ENCODE data around the gene ATF7IP. TPM values are rescaled to one million over a fixed set of nuclear protein-coding genes. Genes with fewer than 3 reads are reported as not detected.
A peak's percentile ranks its signal among the peaks of the same experiment; 100 is the strongest.

ATF7IP gene
- total and polyA plus RNA-seq, 9 donors: 19.9 to 38.1 (median 29.5) TPM

GRCh38 chr12:14369311-14369710, 3.8 kb downstream of the ATF7IP start:
- Histone ChIP-seq H3K27ac (ENCODE audit: low read length) (no peak overlapping the region), H3K4me1 (ENCODE audit: control insufficient read depth, insufficient read depth, low read length) (peaks cover 2% of the 10 kb centered on the region), H3K36me3 (ENCODE audit: control insufficient read depth, insufficient read depth, low read length) (peaks cover 5% of the 10 kb centered on the region), H3K4me3 (ENCODE audit: low read length) (no peak overlapping the region), H3K27me3 (ENCODE audit: control insufficient read depth, insufficient read depth, low read length) (no peaks in the 10 kb centered on the region), H3K9me3 (replicated peaks; ENCODE audit: control insufficient read depth, low read depth, low read length) (peaks cover 4% of the 10 kb centered on the region)
- 87% methylated on average over 6 of the region's 7 CpGs for WGBS (ENCODE audit: insufficient coverage)
- no peak for DNase-seq

- DNase-seq: no peak
- Histone ChIP-seq H3K27me3 (ENCODE audit: control insufficient read depth, insufficient read depth, low read length) (no peaks in the 10 kb centered on the region), H3K27ac (ENCODE audit: low read length) (no peak overlapping the region), H3K9me3 (replicated peaks; ENCODE audit: control insufficient read depth, low read depth, low read length) (peaks cover 10% of the 10 kb centered on the region), H3K36me3 (ENCODE audit: control insufficient read depth, insufficient read depth, low read length) (peaks cover 5% of the 10 kb centered on the region), H3K4me3 (ENCODE audit: low read length) (no peak overlapping the region), H3K4me1 (ENCODE audit: control insufficient read depth, insufficient read depth, low read length) (no peaks in the 10 kb centered on the region)
Measured at GRCh38 chr12:14373217-14373616, 7.7 kb downstream of the ATF7IP start.

GRCh38 chr12:14379508-14379907, 14.0 kb downstream of the ATF7IP start:
- no peaks in the 10 kb centered on the region for H3K27me3 ChIP-seq (ENCODE audit: control insufficient read depth, insufficient read depth, low read length)
- no peak overlapping the region for H3K27ac ChIP-seq (ENCODE audit: low read length)
- peaks cover 31% of the 10 kb centered on the region for H3K9me3 ChIP-seq (replicated peaks; ENCODE audit: control insufficient read depth, low read depth, low read length)
- H3K4me3 ChIP-seq (ENCODE audit: low read length): no peak overlapping the region
- no peaks in the 10 kb centered on the region for H3K36me3 ChIP-seq (ENCODE audit: control insufficient read depth, insufficient read depth, low read length)
- no peaks in the 10 kb centered on the region for H3K4me1 ChIP-seq (ENCODE audit: control insufficient read depth, insufficient read depth, low read length)
- no peak for DNase-seq

- Histone ChIP-seq H3K27me3 (ENCODE audit: control insufficient read depth, insufficient read depth, low read length) (no peaks in the 10 kb centered on the region), H3K27ac (ENCODE audit: low read length) (peak overlapping the region; percentile 52), H3K9me3 (replicated peaks; ENCODE audit: control insufficient read depth, low read depth, low read length) (peaks cover 13% of the 10 kb centered on the region), H3K4me1 (ENCODE audit: control insufficient read depth, insufficient read depth, low read length) (no peaks in the 10 kb centered on the region), H3K36me3 (ENCODE audit: control insufficient read depth, insufficient read depth, low read length) (peaks cover 3% of the 10 kb centered on the region), H3K4me3 (ENCODE audit: low read length) (no peak overlapping the region)
- WGBS (ENCODE audit: insufficient coverage): 20% methylated on average over 1 of the region's 2 CpGs
- DNase-seq: peak; percentile 91
Measured at GRCh38 chr12:14384783-14385638, 19.5 kb downstream of the ATF7IP start.

DNA sequence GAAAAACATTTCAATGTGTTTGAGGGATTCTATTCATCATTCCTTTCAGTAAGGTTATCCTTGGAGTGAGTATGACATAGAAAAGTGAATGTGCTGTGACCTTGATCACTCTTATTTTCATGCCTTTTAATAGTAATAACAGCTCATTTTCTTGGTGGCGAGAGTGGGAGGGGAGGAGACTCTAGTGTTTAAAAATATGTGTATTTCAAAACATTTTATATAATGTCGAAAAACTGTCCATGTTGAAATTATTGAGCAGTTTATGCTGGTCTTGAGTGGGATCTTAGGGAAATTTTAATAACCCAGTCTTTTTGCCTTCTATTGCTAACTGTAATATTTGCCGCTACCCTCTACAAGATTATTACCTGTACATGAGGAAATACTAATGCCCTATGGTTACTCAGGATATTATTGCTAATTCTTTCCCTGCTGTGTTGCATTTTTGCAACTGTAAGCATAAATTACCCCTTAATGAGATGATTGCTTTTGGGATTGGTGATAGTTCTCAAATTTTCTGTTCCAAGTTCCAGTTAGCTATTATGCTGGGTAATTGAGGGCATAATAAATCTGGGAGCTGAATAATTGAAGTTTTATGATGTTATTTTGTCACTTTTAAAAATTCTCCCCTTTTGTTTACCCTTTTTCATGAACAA, 21.9 kb downstream of the ATF7IP start:
- Histone ChIP-seq H3K36me3 (ENCODE audit: control insufficient read depth, insufficient read depth, low read length) (peaks cover 3% of the 10 kb centered on the region), H3K4me1 (ENCODE audit: control insufficient read depth, insufficient read depth, low read length) (no peaks in the 10 kb centered on the region), H3K27me3 (ENCODE audit: control insufficient read depth, insufficient read depth, low read length) (no peaks in the 10 kb centered on the region), H3K9me3 (replicated peaks; ENCODE audit: control insufficient read depth, low read depth, low read length) (peaks cover 3% of the 10 kb centered on the region), H3K4me3 (ENCODE audit: low read length) (no peak overlapping the region), H3K27ac (ENCODE audit: low read length) (no peak overlapping the region)
- DNase-seq: no peak
- no CpG with 5 or more reads among the region's 3 CpGs for WGBS (ENCODE audit: insufficient coverage)

DNA sequence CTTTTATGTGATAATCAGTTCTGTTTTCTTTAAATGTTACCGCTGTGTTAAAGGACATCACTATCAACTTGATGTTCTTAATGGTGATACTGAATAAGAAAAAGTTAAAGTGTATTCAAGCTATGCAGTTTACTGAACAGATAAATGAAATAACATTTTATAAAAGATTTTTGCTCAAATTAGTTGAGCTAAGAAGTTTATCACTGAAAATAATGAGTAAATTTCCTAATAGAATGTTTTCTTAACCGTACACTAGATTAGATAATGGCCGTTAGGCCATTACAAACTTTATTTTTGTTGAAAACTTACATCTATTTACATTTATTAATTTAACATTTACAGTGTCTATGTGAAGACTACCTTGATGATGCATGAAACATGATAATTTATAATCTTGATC, 25.0 kb downstream of the ATF7IP start:
- Histone ChIP-seq H3K9me3 (replicated peaks; ENCODE audit: control insufficient read depth, low read depth, low read length) (peaks cover 3% of the 10 kb centered on the region), H3K27me3 (ENCODE audit: control insufficient read depth, insufficient read depth, low read length) (no peaks in the 10 kb centered on the region), H3K36me3 (ENCODE audit: control insufficient read depth, insufficient read depth, low read length) (peaks cover 3% of the 10 kb centered on the region), H3K4me1 (ENCODE audit: control insufficient read depth, insufficient read depth, low read length) (no peaks in the 10 kb centered on the region), H3K4me3 (ENCODE audit: low read length) (no peak overlapping the region), H3K27ac (ENCODE audit: low read length) (no peak overlapping the region)
- no CpG with 5 or more reads among the region's 3 CpGs for WGBS (ENCODE audit: insufficient coverage)
- no peak for DNase-seq

DNA sequence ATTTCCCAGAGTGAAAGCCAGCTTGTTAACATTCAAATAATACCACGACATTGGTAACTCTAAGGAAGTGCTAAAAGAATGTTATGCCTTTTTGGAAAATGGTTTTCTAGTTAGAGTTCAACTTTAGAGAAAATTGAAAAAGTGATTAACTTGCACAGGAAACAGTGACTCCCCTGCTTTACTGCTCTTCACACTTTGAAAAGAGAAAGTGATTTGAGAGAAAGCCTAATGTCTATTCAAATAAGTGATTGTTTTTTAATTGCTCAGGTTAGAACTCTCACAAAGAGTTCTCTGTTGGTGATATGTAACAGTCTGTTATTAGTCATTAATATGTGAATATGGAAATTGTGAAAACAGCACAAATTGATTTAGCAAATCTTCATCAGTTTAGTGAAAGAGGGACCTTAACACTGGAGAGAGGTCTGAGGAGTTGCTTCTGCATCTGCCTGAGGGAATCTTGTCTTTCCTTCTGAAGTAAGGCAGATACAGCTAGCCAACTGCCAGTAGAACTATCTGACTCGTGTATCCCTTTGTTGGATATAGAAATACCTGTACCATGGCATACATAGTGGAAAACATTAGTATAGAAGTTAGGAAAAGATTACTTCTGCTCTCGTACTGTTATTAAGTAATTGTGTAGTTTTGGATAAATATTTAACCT, 25.5 kb downstream of the ATF7IP start:
- Histone ChIP-seq H3K27me3 (ENCODE audit: control insufficient read depth, insufficient read depth, low read length) (no peaks in the 10 kb centered on the region), H3K4me1 (ENCODE audit: control insufficient read depth, insufficient read depth, low read length) (no peaks in the 10 kb centered on the region), H3K9me3 (replicated peaks; ENCODE audit: control insufficient read depth, low read depth, low read length) (peaks cover 3% of the 10 kb centered on the region), H3K27ac (ENCODE audit: low read length) (no peak overlapping the region), H3K36me3 (ENCODE audit: control insufficient read depth, insufficient read depth, low read length) (peaks cover 3% of the 10 kb centered on the region), H3K4me3 (ENCODE audit: low read length) (no peak overlapping the region)
- DNase-seq: no peak
- WGBS (ENCODE audit: insufficient coverage): no CpG with 5 or more reads among the region's 3 CpGs

DNA sequence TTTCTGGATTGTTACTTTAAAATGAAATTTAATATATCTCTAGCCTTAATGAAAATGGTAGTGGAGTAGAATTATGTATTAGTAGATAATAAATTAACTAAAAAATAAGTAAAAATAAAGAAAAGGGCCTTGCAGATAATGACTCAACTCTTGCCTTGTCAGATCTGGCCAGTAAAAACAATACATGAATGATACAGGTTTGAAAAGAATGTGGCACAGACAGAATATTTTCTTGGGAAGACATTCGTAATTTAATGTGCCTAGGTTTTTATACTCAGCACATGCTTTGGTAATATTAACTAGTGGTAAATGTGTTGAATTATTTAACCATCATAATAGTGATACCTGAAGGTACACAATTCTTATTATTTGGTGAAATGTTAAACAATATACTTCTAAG, 28.3 kb downstream of the ATF7IP start:
- DNase-seq: no peak
- no CpG with 5 or more reads among the region's 1 CpG for WGBS (ENCODE audit: insufficient coverage)
- H3K27me3 ChIP-seq (ENCODE audit: control insufficient read depth, insufficient read depth, low read length): no peaks in the 10 kb centered on the region
- no peak overlapping the region for H3K27ac ChIP-seq (ENCODE audit: low read length)
- H3K4me3 ChIP-seq (ENCODE audit: low read length): no peak overlapping the region
- H3K9me3 ChIP-seq (replicated peaks; ENCODE audit: control insufficient read depth, low read depth, low read length): no peaks in the 10 kb centered on the region
- H3K4me1 ChIP-seq (ENCODE audit: control insufficient read depth, insufficient read depth, low read length): no peaks in the 10 kb centered on the region
- H3K36me3 ChIP-seq (ENCODE audit: control insufficient read depth, insufficient read depth, low read length): peaks cover 3% of the 10 kb centered on the region

- no peaks in the 10 kb centered on the region for H3K27me3 ChIP-seq (ENCODE audit: control insufficient read depth, insufficient read depth, low read length)
- no peaks in the 10 kb centered on the region for H3K4me1 ChIP-seq (ENCODE audit: control insufficient read depth, insufficient read depth, low read length)
- 10% methylated on average over 1 of the region's 3 CpGs for WGBS (ENCODE audit: insufficient coverage)
- peaks cover 3% of the 10 kb centered on the region for H3K36me3 ChIP-seq (ENCODE audit: control insufficient read depth, insufficient read depth, low read length)
- peak overlapping the region; percentile 44 for H3K27ac ChIP-seq (ENCODE audit: low read length)
- no peak overlapping the region for H3K4me3 ChIP-seq (ENCODE audit: low read length)
- peaks cover 3% of the 10 kb centered on the region for H3K9me3 ChIP-seq (replicated peaks; ENCODE audit: control insufficient read depth, low read depth, low read length)
- DNase-seq: peak; percentile 87
Measured at GRCh38 chr12:14394317-14395073, 29.0 kb downstream of the ATF7IP start.

All from muscle of leg (tissue), 11 donors.